WERI-Rb-1 (cell line): ENCODE data around the gene KAT2B.

Source experiments
- DNase-seq: peaks from one replicate; pipeline ENCODE4 v3.0.0-alpha.2; 2020
- H3K27ac ChIP-seq: fragments of 250-450 bp; sonication (Bioruptor Pico); 2 replicates; pipeline ENCODE4 v1.5.1; 2020; ENCODE audit warnings: mild to moderate bottlenecking, moderate library complexity
- H3K27me3 ChIP-seq: fragments of 250-450 bp; sonication (Bioruptor Pico); 2 replicates; pipeline ENCODE4 v1.5.1; 2021; ENCODE audit warnings: mild to moderate bottlenecking, low read depth, moderate library complexity; ENCODE audit not compliant: insufficient read depth, severe bottlenecking
- H3K36me3 ChIP-seq: fragments of 250-450 bp; sonication (Bioruptor Pico); 2 replicates; pipeline ENCODE4 v1.5.1; 2020; ENCODE audit warnings: mild to moderate bottlenecking, moderate library complexity
- H3K4me3 ChIP-seq: 2 replicates; pipeline ENCODE4 v1.5.1; 2011; ENCODE audit warnings: low read depth, mild to moderate bottlenecking, control low read depth, low read length
- H3K9me3 ChIP-seq: fragments of 250-450 bp; sonication (Bioruptor Pico); 2 replicates; pipeline ENCODE4 v1.5.1; 2021; ENCODE audit warnings: mild to moderate bottlenecking, moderate library complexity; ENCODE audit not compliant: severe bottlenecking
- TF ChIP-seq, protein P1 (sequence below): IDR thresholded peaks from 2 replicates; pipeline ENCODE4 v1.5.1; 2011; ENCODE audit warnings: low read depth, mild to moderate bottlenecking, control low read depth, inconsistent platforms, low read length

KAT2B gene

DNA sequence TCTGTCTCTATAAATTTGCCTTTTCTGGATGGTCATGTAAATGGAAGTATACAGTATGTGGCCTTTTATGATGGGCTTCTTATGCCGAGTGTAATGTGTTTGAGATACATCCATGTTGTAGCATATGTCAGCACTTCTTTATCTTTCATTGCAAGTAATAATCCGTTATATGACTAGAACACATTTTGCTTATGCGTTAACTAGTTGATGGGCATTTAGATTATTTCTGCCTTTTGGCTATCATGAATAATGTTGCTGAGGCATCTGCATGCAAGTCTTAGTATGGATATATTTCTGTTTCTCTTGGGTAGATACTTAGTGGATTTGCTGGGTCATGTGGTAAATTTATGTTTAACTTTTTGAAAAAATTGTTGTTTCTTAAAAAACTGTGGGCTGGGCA is 19.7 kb downstream of the KAT2B start:
- no peak overlapping the region for H3K4me3 ChIP-seq
- H3K27me3 ChIP-seq = no peaks in the 10 kb centered on the region
- no peaks in the 10 kb centered on the region for H3K9me3 ChIP-seq
- DNase-seq = no peak
- H3K27ac ChIP-seq = no peak overlapping the region
- TF ChIP-seq, protein P1, sequence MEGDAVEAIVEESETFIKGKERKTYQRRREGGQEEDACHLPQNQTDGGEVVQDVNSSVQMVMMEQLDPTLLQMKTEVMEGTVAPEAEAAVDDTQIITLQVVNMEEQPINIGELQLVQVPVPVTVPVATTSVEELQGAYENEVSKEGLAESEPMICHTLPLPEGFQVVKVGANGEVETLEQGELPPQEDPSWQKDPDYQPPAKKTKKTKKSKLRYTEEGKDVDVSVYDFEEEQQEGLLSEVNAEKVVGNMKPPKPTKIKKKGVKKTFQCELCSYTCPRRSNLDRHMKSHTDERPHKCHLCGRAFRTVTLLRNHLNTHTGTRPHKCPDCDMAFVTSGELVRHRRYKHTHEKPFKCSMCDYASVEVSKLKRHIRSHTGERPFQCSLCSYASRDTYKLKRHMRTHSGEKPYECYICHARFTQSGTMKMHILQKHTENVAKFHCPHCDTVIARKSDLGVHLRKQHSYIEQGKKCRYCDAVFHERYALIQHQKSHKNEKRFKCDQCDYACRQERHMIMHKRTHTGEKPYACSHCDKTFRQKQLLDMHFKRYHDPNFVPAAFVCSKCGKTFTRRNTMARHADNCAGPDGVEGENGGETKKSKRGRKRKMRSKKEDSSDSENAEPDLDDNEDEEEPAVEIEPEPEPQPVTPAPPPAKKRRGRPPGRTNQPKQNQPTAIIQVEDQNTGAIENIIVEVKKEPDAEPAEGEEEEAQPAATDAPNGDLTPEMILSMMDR = no peak
- no peaks in the 10 kb centered on the region for H3K36me3 ChIP-seq

DNA sequence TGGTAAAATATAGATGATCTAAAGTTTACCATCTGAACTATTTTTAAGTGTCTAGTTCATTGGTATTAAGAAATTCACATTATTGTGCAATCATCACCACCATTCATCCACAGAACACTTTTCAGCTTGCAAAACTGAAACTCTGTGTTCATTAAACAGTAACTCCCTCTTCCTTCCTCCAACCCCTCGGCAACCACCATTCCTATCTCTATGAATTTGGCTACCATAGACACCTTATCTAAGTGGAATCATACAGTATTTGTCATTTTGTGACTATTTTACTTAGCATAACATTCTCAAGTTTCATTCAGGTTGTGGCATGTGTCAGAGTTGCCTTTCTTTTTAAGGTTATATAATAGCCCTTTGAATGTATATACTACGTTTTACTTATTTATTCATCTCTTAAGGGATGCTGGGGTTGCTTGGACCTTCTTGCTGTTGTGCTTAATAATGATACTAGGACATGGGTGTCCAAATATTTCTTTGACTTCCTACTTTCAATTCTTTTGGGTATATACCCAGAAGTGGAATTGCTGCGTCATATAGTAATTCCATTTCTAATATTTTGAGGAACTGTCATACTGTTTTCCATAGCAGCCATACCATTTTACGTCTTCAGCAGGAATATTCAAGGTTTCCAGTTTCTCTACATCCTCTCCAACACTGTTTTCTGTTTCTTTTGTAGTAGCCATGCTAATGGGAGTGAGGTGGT is 20.9 kb downstream of the KAT2B start:
- Histone ChIP-seq H3K27me3 (no peaks in the 10 kb centered on the region), H3K27ac (no peak overlapping the region), H3K4me3 (no peak overlapping the region), H3K36me3 (no peaks in the 10 kb centered on the region), H3K9me3 (no peaks in the 10 kb centered on the region)
- TF ChIP-seq, protein P1 = no peak
- no peak for DNase-seq

DNA sequence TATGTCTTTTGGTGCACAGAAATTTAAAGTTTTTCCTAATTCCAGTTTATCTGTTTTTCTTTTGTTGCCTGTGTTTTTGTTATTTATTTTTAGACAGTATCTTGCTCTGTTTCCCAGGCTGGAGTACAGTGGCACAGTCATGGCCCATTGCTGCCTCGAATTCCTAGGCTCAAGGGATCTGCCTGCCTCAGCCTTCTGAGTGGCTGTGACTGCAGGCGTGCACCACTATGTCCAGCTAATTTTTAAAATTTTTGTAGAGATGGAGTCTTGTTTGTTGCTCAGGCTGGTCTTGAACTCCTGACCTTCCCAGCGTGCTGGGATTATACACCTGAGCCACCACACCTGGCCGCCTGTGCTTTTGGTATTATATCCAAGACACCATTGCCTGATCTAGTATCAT is 22.8 kb downstream of the KAT2B start:
- no peak overlapping the region for H3K27ac ChIP-seq
- no peaks in the 10 kb centered on the region for H3K36me3 ChIP-seq
- TF ChIP-seq, protein P1 = no peak
- DNase-seq = no peak
- no peak overlapping the region for H3K4me3 ChIP-seq
- H3K9me3 ChIP-seq = no peaks in the 10 kb centered on the region
- no peaks in the 10 kb centered on the region for H3K27me3 ChIP-seq

DNA sequence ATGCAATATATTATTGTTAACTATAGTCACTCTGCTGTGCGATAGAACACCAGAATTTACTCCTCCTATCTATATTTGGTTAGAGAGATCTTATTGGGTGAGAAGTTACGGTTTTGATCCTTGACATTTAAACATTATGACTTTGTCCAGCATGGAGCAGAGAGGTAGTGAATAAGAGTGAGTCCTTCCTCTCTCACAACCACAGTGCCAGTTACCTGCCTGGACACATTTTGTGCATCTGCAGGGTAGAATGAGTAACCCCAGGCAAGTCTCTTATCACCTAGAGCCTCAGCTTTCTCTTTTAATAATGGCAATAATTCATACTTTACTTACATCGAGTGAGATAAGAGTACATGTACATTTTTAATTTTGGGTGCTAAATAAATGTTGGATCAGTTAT is 24.1 kb downstream of the KAT2B start:
- Histone ChIP-seq H3K9me3 (no peaks in the 10 kb centered on the region), H3K4me3 (no peak overlapping the region), H3K36me3 (no peaks in the 10 kb centered on the region), H3K27ac (no peak overlapping the region), H3K27me3 (no peaks in the 10 kb centered on the region)
- DNase-seq = no peak
- TF ChIP-seq, protein P1 = no peak

DNA sequence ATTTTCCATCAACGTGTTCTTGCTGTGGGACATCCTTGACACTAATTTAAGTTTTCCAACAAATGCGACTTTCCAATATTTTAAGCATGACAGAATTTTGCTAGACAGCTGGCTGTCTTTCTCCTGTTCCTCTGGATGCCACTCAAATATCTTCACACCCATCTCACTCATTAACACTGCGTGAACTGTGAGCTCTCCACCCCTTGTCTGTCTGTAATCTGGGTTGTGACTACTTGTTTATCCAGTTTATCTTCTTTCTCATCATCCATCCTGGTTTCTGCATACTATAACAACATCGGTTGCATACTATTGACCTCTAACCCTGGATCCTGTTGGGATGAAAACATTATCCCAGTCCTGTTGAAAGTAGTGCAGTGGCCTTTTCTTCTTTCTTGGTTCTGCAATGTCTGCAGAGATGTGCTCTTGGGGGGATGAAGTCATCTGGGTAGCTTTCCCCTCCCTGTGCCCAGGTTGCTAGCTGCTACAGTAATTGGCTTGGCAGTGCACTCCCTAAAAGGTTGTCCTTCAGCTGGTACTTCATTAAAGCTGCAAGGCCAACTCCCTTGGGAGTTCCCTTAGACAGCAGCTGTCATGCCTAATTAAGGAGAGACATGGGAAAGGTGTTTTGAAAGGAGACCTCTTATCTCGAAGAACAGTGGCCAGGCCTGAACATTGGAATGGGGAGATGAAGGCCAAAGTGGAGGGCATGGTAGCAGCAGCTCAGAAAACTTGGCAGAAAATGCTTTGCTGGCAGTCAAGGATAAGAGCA is 24.7 kb downstream of the KAT2B start:
- H3K9me3 ChIP-seq = no peaks in the 10 kb centered on the region
- H3K27me3 ChIP-seq = no peaks in the 10 kb centered on the region
- H3K36me3 ChIP-seq = no peaks in the 10 kb centered on the region
- no peak for DNase-seq
- H3K27ac ChIP-seq = no peak overlapping the region
- TF ChIP-seq, protein P1 = no peak
- no peak overlapping the region for H3K4me3 ChIP-seq
